ENCODE results near the gene PROSER3. TPM values are rescaled to one million over a fixed set of nuclear protein-coding genes. Genes with fewer than 3 reads are reported as not detected.

Gene PROSER3
- total and polyA plus RNA-seq, 2 of the 4 experiments (the other 2 are of a cell fraction), result 5.4 to 21.8 TPM

DNA sequence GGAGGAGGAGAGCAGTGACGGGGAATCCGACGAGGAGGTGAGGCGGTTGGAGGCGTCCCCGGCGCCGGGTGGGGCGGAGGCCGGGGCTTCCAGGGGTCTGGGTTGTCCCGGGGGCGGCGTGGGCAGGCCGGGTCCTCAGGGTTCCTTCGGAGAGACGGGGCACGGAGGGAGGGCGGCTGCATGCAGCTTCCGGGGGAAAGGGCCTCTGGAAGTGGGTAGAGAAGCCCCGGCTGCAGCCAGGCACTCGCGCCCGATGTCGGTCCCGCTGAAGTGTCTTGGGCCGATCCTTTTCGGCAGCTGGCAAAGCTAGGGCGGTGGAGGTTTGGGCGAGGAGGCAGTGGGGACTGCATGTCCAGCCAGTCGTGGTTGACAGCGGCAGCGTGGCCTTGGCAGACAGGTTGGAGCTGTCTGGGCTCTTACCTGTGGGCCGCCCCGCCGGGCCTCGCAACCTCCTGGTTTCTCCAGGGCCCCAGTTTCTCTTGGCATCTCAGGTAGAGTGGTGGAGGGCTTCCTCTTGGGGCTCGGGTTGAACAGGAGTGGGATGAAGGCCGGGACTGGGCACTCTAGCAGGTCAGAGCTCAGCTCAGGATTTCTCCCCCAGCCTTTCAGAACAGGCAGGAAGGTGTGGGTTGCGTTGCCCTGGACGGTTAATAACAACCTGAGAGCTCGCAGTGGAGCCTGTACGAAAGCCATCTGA, 39.5 kb upstream of the PROSER3 start:
- Histone ChIP-seq H3K9ac (ENCODE audit: low read depth, low read length) (peak overlapping the region; percentile 94), H3K18ac (ENCODE audit: low read depth, low read length) (no peak overlapping the region), H3K4me3 (ENCODE audit: insufficient read depth, low read depth, low read length) (peak overlapping the region; percentile 97), H4K5ac (ENCODE audit: low read depth, low read length) (peak overlapping the region; percentile 37; the same call in 1 of the 2 replicates), H3K4me1 (ENCODE audit: control insufficient read depth, insufficient read depth, low read length) (peaks cover 14% of the 10 kb centered on the region), H3K4ac (ENCODE audit: low read depth, low read length) (peak overlapping the region; percentile 90), H3K56ac (ENCODE audit: extremely low read depth, insufficient read depth, low read length) (0 out of 2 replicates have a peak overlapping the region, but pooled peaks have one; percentile 35), H4K8ac (ENCODE audit: low read depth in 2 of 2, low read length in 2 of 2) (no peak overlapping the region), H2BK120ac (ENCODE audit: low read depth, low read length) (no peak overlapping the region), H3K9me3 (ENCODE audit: control insufficient read depth, insufficient read depth, low read length) (no peaks in the 10 kb centered on the region), H2BK20ac (ENCODE audit: low read depth, low read length) (no peak overlapping the region), H3K79me1 (ENCODE audit: low read depth in 1 of 2, low read length in 2 of 2) (peaks cover 10 to 51% of the 10 kb centered on the region in 2 experiments; a peak in 3 of 4 replicates), H3K4me2 (ENCODE audit: low read depth, low read length) (peak overlapping the region; percentile 91), H3K9me1 (ENCODE audit: insufficient read depth, low read length) (no peaks in the 10 kb centered on the region; the same call in 1 of the 2 replicates), H2AFZ (replicated peaks; ENCODE audit: low read length, poor library complexity) (peak overlapping the region; percentile 83), H3K36me3 (ENCODE audit: control insufficient read depth, insufficient read depth, low read length) (peaks cover 27% of the 10 kb centered on the region), H2AK9ac (replicated peaks; ENCODE audit: low read depth, low read length, poor library complexity) (peak overlapping the region; percentile 98), H3K23ac (ENCODE audit: low read depth, low read length) (peak overlapping the region; percentile 95), H4K20me1 (ENCODE audit: insufficient read depth, low read length) (peaks cover 24% of the 10 kb centered on the region), H3K27ac (ENCODE audit: insufficient read depth, low read length) (peak overlapping the region; percentile 89), H3K27me3 (ENCODE audit: control insufficient read depth, insufficient read depth, low read length) (no peaks in the 10 kb centered on the region), H3K14ac (replicated peaks; ENCODE audit: low read depth, low read length) (peak overlapping the region; percentile 96), H2BK5ac (ENCODE audit: low read depth, low read length, poor library complexity, severe bottlenecking) (peak overlapping the region; percentile 71), H2BK15ac (ENCODE audit: low read depth, low read length) (no peak overlapping the region), H4K91ac (ENCODE audit: insufficient read depth, low read depth, low read length) (no peak overlapping the region; the same call in 1 of the 2 replicates), H2AK5ac (ENCODE audit: low read depth, low read length) (peak overlapping the region; percentile 91)
- in situ Hi-C loops (cut with MboI; ENCODE audit: low sequenced_read_pairs), result loop anchor here (5.0 kb wide), 1 partner anchor 171 kb away; the partner anchor contains the start of gene TMEM147
- WGBS, 2 experiments (ENCODE audit: extremely low coverage in 2 of 2, insufficient read length in 1 of 2), result 3% methylated on average over 7 of the region's 42 CpGs; no CpG with 5 or more reads in 1 of the 2 experiments
- no TSS peak for BruUV-seq (replicated peaks)
- CTCF ChIA-PET, result interaction anchor here (0.9 kb wide), 1 partner anchor 13 kb away, joined by 3 read pairs; no protein-coding TSS in a partner anchor
- intact Hi-C loops (cut with micrococcal nuclease), result no loop called here
- DNase-seq (no peak), ATAC-seq (ENCODE audit: low read depth) (peak; percentile 1; the same call in 1 of the 2 replicates)
- dilution Hi-C loops (cut with HindIII; ENCODE audit: low sequenced_read_pairs, unreplicated experiment), result no loop called here
- POLR2A ChIA-PET (ENCODE audit: unreplicated experiment), result no interaction called here
- TF ChIP-seq RAD21 (IDR thresholded peaks at IDR 0.05; ENCODE audit: low read length), result no peak
- peak; percentile 67; the same call in 1 of the 2 replicates for TF ChIP-seq MXI1 (IDR thresholded peaks at IDR 0.05; ENCODE audit: borderline replicate concordance, low read depth, low read length)

Measured in IMR-90 (cell line).